NB4 (cell line): Measurements from ENCODE around the gene C5orf46.

Experiments
- DNase-seq: peaks from one replicate; pipeline ENCODE4 v3.0.0; 2010; ENCODE audit warnings: low read depth
- H3K4me3 ChIP-seq: one replicate; pipeline ENCODE4 v1.5.1; 2011; ENCODE audit warnings: mild to moderate bottlenecking, low read depth, low read length, moderate library complexity
- MAX ChIP-seq: IDR thresholded peaks from 2 replicates; pipeline ENCODE4 v1.6.1; 2011; ENCODE audit warnings: low read depth, low read length
- MYC ChIP-seq: IDR thresholded peaks from 2 replicates; pipeline ENCODE4 v1.6.1; 2011; ENCODE audit warnings: low read depth, low read length
- POLR2A ChIP-seq: IDR thresholded peaks from 2 replicates; pipeline ENCODE4 v1.6.1; 2011; ENCODE audit warnings: mild to moderate bottlenecking; ENCODE audit not compliant: insufficient read length; ENCODE audit errors: extremely low read depth
- TF ChIP-seq, protein P1 (sequence below): IDR thresholded peaks from one replicate; pipeline ENCODE4 v1.5.1; 2012; ENCODE audit warnings: low read depth, low read length

C5orf46 gene

DNA sequence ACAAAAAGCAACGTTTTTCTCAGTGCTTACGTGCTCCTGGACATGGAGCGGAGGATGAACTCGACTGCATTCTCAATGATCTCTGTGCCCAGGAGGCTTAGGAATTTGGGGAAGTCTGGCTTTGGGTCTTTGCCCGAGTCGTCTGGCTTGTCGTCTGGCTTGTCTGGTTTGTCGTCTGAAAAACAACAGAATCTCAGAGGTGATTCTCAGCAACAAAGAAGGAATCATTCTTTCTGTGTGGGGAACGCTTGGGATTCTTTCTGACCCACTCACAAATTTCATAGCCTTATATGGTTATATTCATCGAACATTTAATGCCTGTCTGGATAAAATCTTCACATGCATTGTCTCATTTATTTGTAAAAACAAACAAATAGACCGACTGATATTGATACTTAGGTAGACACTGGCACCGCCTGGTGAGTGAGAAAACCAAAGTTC lies 4.7 kb downstream of the C5orf46 start:
- DNase-seq: no peak
- no peak overlapping the region for H3K4me3 ChIP-seq
- TF ChIP-seq MAX (no peak), POLR2A (no peak), MYC (no peak)
- TF ChIP-seq, protein P1, sequence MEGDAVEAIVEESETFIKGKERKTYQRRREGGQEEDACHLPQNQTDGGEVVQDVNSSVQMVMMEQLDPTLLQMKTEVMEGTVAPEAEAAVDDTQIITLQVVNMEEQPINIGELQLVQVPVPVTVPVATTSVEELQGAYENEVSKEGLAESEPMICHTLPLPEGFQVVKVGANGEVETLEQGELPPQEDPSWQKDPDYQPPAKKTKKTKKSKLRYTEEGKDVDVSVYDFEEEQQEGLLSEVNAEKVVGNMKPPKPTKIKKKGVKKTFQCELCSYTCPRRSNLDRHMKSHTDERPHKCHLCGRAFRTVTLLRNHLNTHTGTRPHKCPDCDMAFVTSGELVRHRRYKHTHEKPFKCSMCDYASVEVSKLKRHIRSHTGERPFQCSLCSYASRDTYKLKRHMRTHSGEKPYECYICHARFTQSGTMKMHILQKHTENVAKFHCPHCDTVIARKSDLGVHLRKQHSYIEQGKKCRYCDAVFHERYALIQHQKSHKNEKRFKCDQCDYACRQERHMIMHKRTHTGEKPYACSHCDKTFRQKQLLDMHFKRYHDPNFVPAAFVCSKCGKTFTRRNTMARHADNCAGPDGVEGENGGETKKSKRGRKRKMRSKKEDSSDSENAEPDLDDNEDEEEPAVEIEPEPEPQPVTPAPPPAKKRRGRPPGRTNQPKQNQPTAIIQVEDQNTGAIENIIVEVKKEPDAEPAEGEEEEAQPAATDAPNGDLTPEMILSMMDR: no peak

GRCh38 chr5:147898875-147899401 lies 7.4 kb downstream of the C5orf46 start:
- DNase-seq: no peak
- no peak overlapping the region for H3K4me3 ChIP-seq
- TF ChIP-seq MAX (no peak), MYC (no peak), POLR2A (no peak)
- TF ChIP-seq, protein P1: no peak

- DNase-seq: no peak
- no peak overlapping the region for H3K4me3 ChIP-seq
- no peak for TF ChIP-seq MAX
- no peak for TF ChIP-seq MYC
- TF ChIP-seq POLR2A: no peak
- TF ChIP-seq, protein P1: no peak
These were observed 10.5 kb downstream of the C5orf46 start for GRCh38 chr5:147895864-147896263.

GRCh38 chr5:147893820-147894219 lies 12.5 kb downstream of the C5orf46 start:
- H3K4me3 ChIP-seq: no peak overlapping the region
- TF ChIP-seq POLR2A (no peak), MYC (no peak), MAX (no peak)
- TF ChIP-seq, protein P1: no peak
- DNase-seq: no peak

DNA sequence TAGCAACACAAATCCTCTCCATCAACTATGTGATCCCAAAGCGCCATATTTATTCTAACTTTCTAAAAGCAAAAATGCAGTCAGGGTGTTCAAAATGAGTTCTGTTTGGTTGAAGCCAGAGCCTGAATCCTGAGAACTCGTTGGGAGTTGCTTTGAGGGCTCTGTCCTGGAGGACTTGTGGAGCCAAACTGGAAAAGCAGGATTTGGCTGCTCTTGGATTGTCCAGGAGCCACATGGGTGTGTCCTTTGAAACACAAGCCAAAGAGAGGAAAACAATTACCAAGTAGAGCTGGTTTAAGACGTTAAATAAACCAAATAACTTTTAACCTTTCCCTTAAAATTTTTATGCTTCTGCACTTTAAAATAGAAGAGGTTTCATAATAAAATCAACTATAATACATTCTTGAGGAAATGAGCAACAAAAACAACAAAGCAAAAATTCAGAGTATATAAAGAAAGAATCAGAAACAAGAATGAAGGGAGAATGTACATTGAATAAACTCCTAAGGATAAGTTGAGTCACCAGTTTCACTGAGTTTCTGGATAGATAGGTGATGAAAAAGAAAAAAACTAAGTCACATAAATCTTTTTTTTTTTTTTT lies 13.5 kb downstream of the C5orf46 start:
- no peak for DNase-seq

More for the DNA sequence above, 13.5 kb downstream of the C5orf46 start:
- no peak for TF ChIP-seq POLR2A
- TF ChIP-seq MYC: no peak
- TF ChIP-seq MAX: no peak
- TF ChIP-seq, protein P1: no peak
- H3K4me3 ChIP-seq: no peak overlapping the region
